Right cardiac atrium (tissue), 5 donors: ENCODE data around the gene ASPDH. TPM values are rescaled to one million over a fixed set of nuclear protein-coding genes. Genes with fewer than 3 reads are reported as not detected.

Experiments
- ATAC-seq, 2 donors: fragments of 200-7000 bp; cut with Tn5 transposase; one replicate each; pipeline versions ENCODE4 v1.8.0 to v1.9.1; 2020; ENCODE audit warnings: moderate library complexity in 2 of 2, mild to moderate bottlenecking in 1 of 2
- DNase-seq, 3 donors: peaks; one replicate each; pipeline ENCODE4 v3.0.0-alpha.2; 2020
- H3K27ac ChIP-seq: one replicate; pipeline ENCODE4 v1.5.1; 2013; ENCODE audit warnings: mild to moderate bottlenecking, low read length, control low read depth, moderate library complexity
- H3K27me3 ChIP-seq: one replicate; pipeline ENCODE4 v1.6.1; 2013; ENCODE audit not compliant: control insufficient read depth, insufficient read depth
- H3K4me1 ChIP-seq: one replicate; pipeline ENCODE4 v1.6.1; 2013; ENCODE audit warnings: low read length; ENCODE audit not compliant: control insufficient read depth, insufficient read depth
- H3K4me3 ChIP-seq: one replicate; pipeline ENCODE4 v1.5.1; 2013; ENCODE audit warnings: low read length, control low read depth
- H3K9me3 ChIP-seq: one replicate; pipeline ENCODE4 v1.6.1; 2013; ENCODE audit warnings: low read length; ENCODE audit not compliant: control insufficient read depth
- WGBS: extraction: QIAGEN DNeasy Blood & Tissue Kit; methylation state at CpG from one replicate; pipeline ENCODE4 v1.1.7; 2013; 5-methylcytosine and 5-hydroxymethylcytosine counted together
- intact Hi-C, 4 donors: fragments of 100-400 bp; cut with DNase I; formaldehyde crosslinking; loops; one replicate each; pipeline versions ENCODE4 v1.11.0 to v1.14.0; 2022 to 2023
- polyA plus RNA-seq: library from polyadenylated mRNA; stranded (reverse); fragments of 200-250 nt; gene quantifications from one replicate; pipeline ENCODE4 v1.2.3, GENCODE V29; 2013
- total RNA-seq, 4 donors: library from RNA; stranded (reverse); fragmentation: NEBNext Ultra II Directional; extraction: Animal tissue kit (Norgen Biotek cat#: 25700); gene quantifications; one replicate each; pipeline ENCODE4 v1.2.1, GENCODE V29; 2021
- donor health status: healthy with polysubstance abuse.
- donor health status: DM: no; HTN: yes; CAD: no.
- donor health status: DM: no; HTN: no; CAD: no.
- donor health status: DM: no; HTN: yes; CAD: no; lungs with severe emphysema.
- donor health status: DM: yes; HTN: yes; CAD: no.

The ASPDH gene
- total and polyA plus RNA-seq, 5 donors: not detected

- Histone ChIP-seq H3K27ac (no peak overlapping the region), H3K4me1 (peaks cover 4% of the 10 kb centered on the region), H3K9me3 (no peaks in the 10 kb centered on the region), H3K27me3 (no peaks in the 10 kb centered on the region), H3K4me3 (no peak overlapping the region)
- intact Hi-C loops: no loop called here
- DNase-seq (peak in 1 of 3 donors; percentile 44), ATAC-seq (no peak)
- whole genome bisulfite sequencing: 93% methylated on average over 27 of the region's 27 CpGs
These were observed 32.2 kb downstream of the ASPDH start for GRCh38 chr19:50481351-50482149.

GRCh38 chr19:50480281-50481111 lies 33.2 kb downstream of the ASPDH start:
- WGBS: 88% methylated on average over 37 of the region's 37 CpGs
- ATAC-seq (no peak), DNase-seq (peak in 1 of 3 donors; percentile 64)
- Histone ChIP-seq H3K4me3 (no peak overlapping the region), H3K4me1 (peaks cover 4% of the 10 kb centered on the region), H3K9me3 (no peaks in the 10 kb centered on the region), H3K27me3 (no peaks in the 10 kb centered on the region), H3K27ac (no peak overlapping the region)
- intact Hi-C loops: no loop called here

GRCh38 chr19:50479761-50480251 lies 33.9 kb downstream of the ASPDH start:
- H3K4me1 ChIP-seq: peaks cover 4% of the 10 kb centered on the region
- H3K9me3 ChIP-seq: no peaks in the 10 kb centered on the region
- no peak for ATAC-seq
- no peak overlapping the region for H3K27ac ChIP-seq
- no peaks in the 10 kb centered on the region for H3K27me3 ChIP-seq
- intact Hi-C loops: no loop called here
- DNase-seq: peak in 2 of 3 donors; percentile 42 to 54
- WGBS: 95% methylated on average over 16 of the region's 16 CpGs
- H3K4me3 ChIP-seq: no peak overlapping the region

- H3K27me3 ChIP-seq: no peaks in the 10 kb centered on the region
- intact Hi-C loops: no loop called here
- WGBS: 73% methylated on average over 19 of the region's 19 CpGs
- H3K4me1 ChIP-seq: peaks cover 4% of the 10 kb centered on the region
- ATAC-seq (no peak), DNase-seq (peak in 2 of 3 donors; percentile 59 to 74)
- no peak overlapping the region for H3K27ac ChIP-seq
- no peak overlapping the region for H3K4me3 ChIP-seq
- no peaks in the 10 kb centered on the region for H3K9me3 ChIP-seq
These were observed 34.6 kb downstream of the ASPDH start for GRCh38 chr19:50478901-50479715.

GRCh38 chr19:50477751-50478515 lies 35.8 kb downstream of the ASPDH start:
- 93% methylated on average over 17 of the region's 17 CpGs for WGBS
- peak in 1 of 3 donors; percentile 39 for DNase-seq
- H3K4me1 ChIP-seq: peaks cover 4% of the 10 kb centered on the region
- no peaks in the 10 kb centered on the region for H3K27me3 ChIP-seq
- no peak overlapping the region for H3K4me3 ChIP-seq
- no peaks in the 10 kb centered on the region for H3K9me3 ChIP-seq
- H3K27ac ChIP-seq: no peak overlapping the region
- intact Hi-C loops: no loop called here
- ATAC-seq: no peak

GRCh38 chr19:50476907-50477238 lies 36.8 kb downstream of the ASPDH start:
- ATAC-seq (no peak), DNase-seq (no peak)
- H3K4me3 ChIP-seq: peak overlapping the region; percentile 78
- no peaks in the 10 kb centered on the region for H3K9me3 ChIP-seq
- intact Hi-C loops: no loop called here
- WGBS: 20% methylated on average over 20 of the region's 20 CpGs
- H3K4me1 ChIP-seq: peaks cover 4% of the 10 kb centered on the region
- no peak overlapping the region for H3K27ac ChIP-seq
- no peaks in the 10 kb centered on the region for H3K27me3 ChIP-seq

GRCh38 chr19:50476224-50476906 lies 37.3 kb downstream of the ASPDH start, which contains the start of the genes EMC10 and GARIN5A:
Gene EMC10, plus strand, starts transcription at chr19:50476507. Its CDS starts 38 bp downstream, at chr19:50476545.
Gene GARIN5A, minus strand, starts transcription at chr19:50476848. Its CDS starts 460 bp downstream, at chr19:50476388.
- intact Hi-C loops: no loop called here
- DNase-seq (peak; percentile 94 to 96 (median 96)), ATAC-seq (peak; percentile 94 to 95)
- Histone ChIP-seq H3K27me3 (no peaks in the 10 kb centered on the region), H3K9me3 (no peaks in the 10 kb centered on the region), H3K27ac (peak within 1 kb of the TSS; percentile 48), H3K4me1 (peaks cover 4% of the 10 kb centered on the region), H3K4me3 (peak within 1 kb of the TSS; percentile 78)
- 2% methylated on average over 58 of the region's 58 CpGs for WGBS

GRCh38 chr19:50475736-50476223 lies 37.9 kb downstream of the ASPDH start:
- peak in 1 of 2 donors; percentile 19 for ATAC-seq
- Histone ChIP-seq H3K4me1 (peaks cover 4% of the 10 kb centered on the region), H3K4me3 (no peak overlapping the region), H3K9me3 (no peaks in the 10 kb centered on the region), H3K27me3 (no peaks in the 10 kb centered on the region), H3K27ac (no peak overlapping the region)
- 71% methylated on average over 29 of the region's 29 CpGs for WGBS
- DNase-seq: no peak
- intact Hi-C loops: no loop called here

- ATAC-seq: no peak
- Histone ChIP-seq H3K9me3 (no peaks in the 10 kb centered on the region), H3K4me3 (no peak overlapping the region), H3K27ac (no peak overlapping the region), H3K4me1 (peaks cover 4% of the 10 kb centered on the region), H3K27me3 (no peaks in the 10 kb centered on the region)
- WGBS: 76% methylated on average over 12 of the region's 12 CpGs
- DNase-seq: peak in 1 of 3 donors; percentile 58
- intact Hi-C loops: no loop called here
These were observed 38.6 kb downstream of the ASPDH start for GRCh38 chr19:50475101-50475568.
